ENCODE results near the gene NHEJ1. TPM values are rescaled to one million over a fixed set of nuclear protein-coding genes. Genes with fewer than 3 reads are reported as not detected.

NHEJ1 gene
- total RNA-seq, 1 experiment from 2014 or later = 20.8 TPM

DNA sequence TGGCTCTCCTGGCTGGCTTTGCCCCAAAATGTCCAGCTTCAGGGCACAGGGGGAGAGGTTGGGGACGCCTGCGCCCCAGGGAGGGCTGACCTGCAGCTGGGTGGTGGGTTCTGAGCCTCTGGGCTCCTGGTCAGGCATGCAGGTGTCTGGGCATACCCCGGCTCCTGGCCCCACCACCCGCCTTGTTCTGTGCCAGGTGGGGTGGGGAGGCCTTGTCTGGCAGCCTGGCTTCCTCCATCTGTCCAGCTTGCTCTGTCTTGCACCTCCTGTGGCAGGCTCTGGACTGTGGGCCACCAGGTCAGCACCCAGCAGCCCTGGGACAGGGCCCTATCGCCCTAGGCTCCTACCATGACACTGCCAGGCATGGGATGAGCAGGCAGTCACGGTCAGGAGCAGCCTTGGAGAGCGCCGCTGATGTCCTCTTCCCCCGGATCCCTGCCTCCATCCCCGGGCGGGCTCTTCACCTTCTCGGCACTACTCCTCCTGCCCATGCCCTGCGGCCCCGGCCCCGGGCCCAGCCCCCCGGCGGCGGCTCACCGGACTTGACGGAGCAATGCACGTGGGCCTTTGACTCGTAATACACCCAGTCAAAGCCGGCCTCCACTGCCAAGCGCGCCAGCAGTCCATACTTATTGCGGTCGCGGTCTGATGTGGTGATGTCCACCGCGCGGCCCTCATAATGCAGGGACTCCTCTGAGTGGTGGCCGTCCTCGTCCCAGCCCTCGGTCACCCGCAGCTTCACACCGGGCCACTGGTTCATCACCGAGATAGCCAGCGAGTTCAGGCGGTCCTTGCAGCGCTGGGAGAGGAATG, 103.5 kb downstream of the NHEJ1 start:
- Mint-ChIP-seq H3K4me3 (peak overlapping the region in 1 of 2 experiments; percentile 64; a peak in 2 of 5 replicates), H3K27me3 (ENCODE audit: low read depth) (peaks cover 94% of the 10 kb centered on the region), H3K27ac (no peak overlapping the region), H3K9me3 (peaks cover 0 to 3% of the 10 kb centered on the region in 2 experiments; a peak in 2 of 5 replicates), H3K4me1 (peaks cover 16 to 26% of the 10 kb centered on the region in 2 experiments), H3K36me3 (ENCODE audit: insufficient read depth in 1 of 3, low read depth in 3 of 3) (no peaks in the 10 kb centered on the region)
- Histone ChIP-seq H2BK5ac (ENCODE audit: insufficient read length, low read length) (no peak overlapping the region), H3K4ac (ENCODE audit: low read depth, low read length) (no peak overlapping the region), H3K23me2 (ENCODE audit: insufficient read length, low read depth, low read length, poor library complexity, severe bottlenecking) (peaks cover 3% of the 10 kb centered on the region), H3K79me2 (ENCODE audit: insufficient read depth, low read length) (no peaks in the 10 kb centered on the region), H3K27me3 (ENCODE audit: insufficient read depth, low read length) (peaks cover 57% of the 10 kb centered on the region), H3K14ac (ENCODE audit: insufficient read depth, low read length) (no peak overlapping the region), H2AK5ac (ENCODE audit: insufficient read length, low read length) (no peak overlapping the region), H3K4me2 (ENCODE audit: insufficient read depth, insufficient read length, low read length) (peak overlapping the region; percentile 28), H3K9me3 (ENCODE audit: control insufficient read depth, low read depth, low read length) (no peaks in the 10 kb centered on the region), H2BK15ac (ENCODE audit: low read depth, low read length) (no peak overlapping the region), H2BK120ac (ENCODE audit: low read depth, low read length, poor library complexity, severe bottlenecking) (no peak overlapping the region), H3K18ac (ENCODE audit: insufficient read length, low read depth, low read length) (no peak overlapping the region), H3K23ac (ENCODE audit: insufficient read length, low read depth, low read length) (no peak overlapping the region), H4K20me1 (ENCODE audit: control insufficient read depth, insufficient read depth, insufficient read length) (no peaks in the 10 kb centered on the region), H3T11ph (ENCODE audit: low read length) (no peak overlapping the region), H4K8ac (replicated peaks; ENCODE audit: insufficient read length, low read depth, low read length) (no peak overlapping the region), H2BK20ac (ENCODE audit: low read depth, low read length, poor library complexity, severe bottlenecking) (no peak overlapping the region), H3K4me1 (ENCODE audit: insufficient read depth, low read length) (no peaks in the 10 kb centered on the region), H2AFZ (ENCODE audit: low read length) (no peak overlapping the region), H3K79me1 (ENCODE audit: insufficient read depth, low read depth, low read length, poor library complexity, severe bottlenecking) (no peaks in the 10 kb centered on the region), H3K27ac (ENCODE audit: insufficient read length, low read depth, low read length) (no peak overlapping the region), H2BK12ac (ENCODE audit: insufficient read length, low read depth, low read length) (no peak overlapping the region), H3K9ac (ENCODE audit: extremely low read depth, insufficient read length, low read length) (no peak overlapping the region), H4K91ac (ENCODE audit: insufficient read length, low read depth, low read length) (no peak overlapping the region), H3K56ac (ENCODE audit: insufficient read length, low read depth, low read length) (no peak overlapping the region), H4K5ac (ENCODE audit: insufficient read length, low read depth, low read length) (no peak overlapping the region)
- WGBS (ENCODE audit: extremely low coverage, insufficient read length, low lambda C conversion rate) = no CpG with 5 or more reads among the region's 40 CpGs
- DNase-seq = peak; percentile 43
- TF ChIP-seq, protein P1, sequence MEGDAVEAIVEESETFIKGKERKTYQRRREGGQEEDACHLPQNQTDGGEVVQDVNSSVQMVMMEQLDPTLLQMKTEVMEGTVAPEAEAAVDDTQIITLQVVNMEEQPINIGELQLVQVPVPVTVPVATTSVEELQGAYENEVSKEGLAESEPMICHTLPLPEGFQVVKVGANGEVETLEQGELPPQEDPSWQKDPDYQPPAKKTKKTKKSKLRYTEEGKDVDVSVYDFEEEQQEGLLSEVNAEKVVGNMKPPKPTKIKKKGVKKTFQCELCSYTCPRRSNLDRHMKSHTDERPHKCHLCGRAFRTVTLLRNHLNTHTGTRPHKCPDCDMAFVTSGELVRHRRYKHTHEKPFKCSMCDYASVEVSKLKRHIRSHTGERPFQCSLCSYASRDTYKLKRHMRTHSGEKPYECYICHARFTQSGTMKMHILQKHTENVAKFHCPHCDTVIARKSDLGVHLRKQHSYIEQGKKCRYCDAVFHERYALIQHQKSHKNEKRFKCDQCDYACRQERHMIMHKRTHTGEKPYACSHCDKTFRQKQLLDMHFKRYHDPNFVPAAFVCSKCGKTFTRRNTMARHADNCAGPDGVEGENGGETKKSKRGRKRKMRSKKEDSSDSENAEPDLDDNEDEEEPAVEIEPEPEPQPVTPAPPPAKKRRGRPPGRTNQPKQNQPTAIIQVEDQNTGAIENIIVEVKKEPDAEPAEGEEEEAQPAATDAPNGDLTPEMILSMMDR (conservative IDR thresholded peaks at IDR 0.05) = no peak

Data from H9 (cell line).